CD14-positive monocyte (primary cell): ENCODE measurements around the gene KCNJ13. TPM values are rescaled to one million over a fixed set of nuclear protein-coding genes. Genes with fewer than 3 reads are reported as not detected.

ENCODE experiments used
- DNase-seq, 3 donors: peaks; one replicate each; pipeline ENCODE4 v3.0.0-alpha.2; 2011 to 2022
- H2AFZ ChIP-seq: 2 replicates; pipeline ENCODE4 v1.6.0; 2012; ENCODE audit warnings: mild to moderate bottlenecking, low read depth, low read length, inconsistent platforms; ENCODE audit not compliant: insufficient read depth, poor library complexity, severe bottlenecking
- H3K27ac ChIP-seq, 2 donors: 1 replicate in 1 of 2; 2 replicates in 1 of 2; pipeline ENCODE4 v1.5.1; 2012 to 2013; ENCODE audit warnings: low read length in 2 of 2, control low read depth in 1 of 2, inconsistent platforms in 1 of 2, low read depth in 1 of 2, mild to moderate bottlenecking in 1 of 2
- H3K27me3 ChIP-seq, 2 donors: one replicate each; pipeline versions ENCODE4 v1.6.0 to v1.6.1; 2011 to 2013; ENCODE audit warnings: low read length in 2 of 2; ENCODE audit not compliant: control insufficient read depth in 2 of 2, insufficient read depth in 2 of 2
- H3K36me3 ChIP-seq, 2 donors: replicated peaks in 1 of 2; 1 replicate in 1 of 2; 2 replicates in 1 of 2; pipeline versions ENCODE4 v1.5.1 to v1.6.1; 2012 to 2013; ENCODE audit warnings: low read length in 2 of 2, control low read depth in 1 of 2, inconsistent platforms in 1 of 2, mild to moderate bottlenecking in 1 of 2; ENCODE audit not compliant: insufficient read depth in 2 of 2, control insufficient read depth in 1 of 2
- H3K4me1 ChIP-seq, 2 donors: 1 replicate in 1 of 2; 2 replicates in 1 of 2; pipeline versions ENCODE4 v1.5.1 to v1.6.1; 2012 to 2013; ENCODE audit warnings: low read length in 2 of 2, control low read depth in 1 of 2, inconsistent platforms in 1 of 2, mild to moderate bottlenecking in 1 of 2, moderate library complexity in 1 of 2; ENCODE audit not compliant: insufficient read depth in 2 of 2, control insufficient read depth in 1 of 2
- H3K4me2 ChIP-seq: replicated peaks from 2 replicates; pipeline ENCODE3; 2012; ENCODE audit warnings: low read length, moderate library complexity, mild to moderate bottlenecking; ENCODE audit not compliant: poor library complexity, severe bottlenecking; ENCODE audit errors: extremely low read depth
- H3K4me3 ChIP-seq, 3 experiments: fragments of 200-600 bp in 1 of 3; sonication (generic) in 1 of 3; replicated peaks in 1 of 3; 1 replicate in 2 of 3; 2 replicates in 1 of 3; pipeline ENCODE4 v1.5.1; 2011 to 2013; ENCODE audit warnings: low read length in 3 of 3, mild to moderate bottlenecking in 3 of 3, control low read depth in 2 of 3, low read depth in 2 of 3, inconsistent platforms in 1 of 3, moderate library complexity in 1 of 3
- H3K79me2 ChIP-seq: 2 replicates; pipeline ENCODE4 v1.6.0; 2012; ENCODE audit warnings: mild to moderate bottlenecking, control low read depth, inconsistent platforms, low read length, moderate library complexity; ENCODE audit not compliant: insufficient read depth
- H3K9ac ChIP-seq: 2 replicates; pipeline ENCODE4 v1.6.0; 2017; ENCODE audit warnings: low read length, mild to moderate bottlenecking; ENCODE audit not compliant: insufficient read depth, poor library complexity, severe bottlenecking
- H3K9me3 ChIP-seq, 2 donors: replicated peaks in 1 of 2; 1 replicate in 1 of 2; 2 replicates in 1 of 2; pipeline versions ENCODE4 v1.5.1 to v1.6.1; 2012 to 2013; ENCODE audit warnings: low read length in 2 of 2, control low read depth in 1 of 2; ENCODE audit not compliant: control insufficient read depth in 1 of 2, insufficient read depth in 1 of 2
- H4K20me1 ChIP-seq: 2 replicates; pipeline ENCODE4 v1.6.0; 2012; ENCODE audit warnings: mild to moderate bottlenecking, low read length, control low read depth, moderate library complexity; ENCODE audit not compliant: insufficient read depth
- H3K27ac Mint-ChIP-seq, 7 donors: one replicate each; pipeline ENCODE4 v1.8.0; 2020; ENCODE audit warnings: mild to moderate bottlenecking in 7 of 7, mixed read lengths in 7 of 7, moderate library complexity in 6 of 7, inconsistent platforms in 2 of 7
- H3K27me3 Mint-ChIP-seq, 3 donors: one replicate each; pipeline ENCODE4 v1.8.0; 2021 to 2022; ENCODE audit warnings: low read depth in 3 of 3, mild to moderate bottlenecking in 3 of 3, mixed read lengths in 3 of 3, moderate library complexity in 3 of 3, inconsistent platforms in 1 of 3
- H3K36me3 Mint-ChIP-seq, 2 donors: one replicate each; pipeline ENCODE4 v1.8.0; 2020; ENCODE audit warnings: mixed read lengths in 2 of 2, inconsistent platforms in 1 of 2, mild to moderate bottlenecking in 1 of 2
- H3K4me1 Mint-ChIP-seq: one replicate; pipeline ENCODE4 v1.8.0; 2020; ENCODE audit warnings: mild to moderate bottlenecking, mixed read lengths
- H3K4me3 Mint-ChIP-seq, 2 donors: one replicate each; pipeline ENCODE4 v1.8.0; 2020; ENCODE audit warnings: mild to moderate bottlenecking in 2 of 2, mixed read lengths in 2 of 2, moderate library complexity in 1 of 2
- H3K9me3 Mint-ChIP-seq, 7 donors: one replicate each; pipeline ENCODE4 v1.8.0; 2020 to 2022; ENCODE audit warnings: mixed read lengths in 7 of 7, mild to moderate bottlenecking in 6 of 7, moderate library complexity in 6 of 7, inconsistent platforms in 2 of 7
- CTCF ChIP-seq: fragments of 200-600 bp; IDR thresholded peaks from one replicate; pipeline ENCODE4 v1.8.0; 2022; ENCODE audit warnings: antibody characterized with exemption, mild to moderate bottlenecking
- WGBS: methylation state at CpG from one replicate; pipeline ENCODE4 v1.1.5; 2013; ENCODE audit warnings: missing lambda C conversion rate; ENCODE audit not compliant: insufficient coverage; 5-methylcytosine and 5-hydroxymethylcytosine counted together
- intact Hi-C, 2 donors: fragments of 100-400 bp; cut with micrococcal nuclease; formaldehyde crosslinking; loops; one replicate each; pipeline versions ENCODE4 v1.15.0 to v1.15.1; 2023
- polyA plus RNA-seq, 3 donors: library from polyadenylated mRNA; depleted of rRNA in 1 of 3; unstranded in 2 of 3; stranded (reverse) in 1 of 3; fragments of 300-500 nt in 2 of 3; fragments of >200 nt in 1 of 3; fragmentation: Illumina TruSeq in 2 of 3; gene quantifications; 1 replicate in 2 of 3; 2 replicates in 1 of 3; pipeline ENCODE4 v1.2.3, GENCODE V29; 2012 to 2021

The KCNJ13 gene
- polyA plus RNA-seq, 3 donors: not detected

GRCh38 chr2:232802091-232802490 is 25.7 kb upstream of the KCNJ13 start:
- H3K4me2 ChIP-seq: no peak overlapping the region
- no peaks in the 10 kb centered on the region for H3K27me3 Mint-ChIP-seq
- no peak overlapping the region for H3K27ac Mint-ChIP-seq

GRCh38 chr2:232800166-232800565 is 23.8 kb upstream of the KCNJ13 start:
- H3K9me3 ChIP-seq: peaks cover 0 to 4% of the 10 kb centered on the region in 2 donors
- H4K20me1 ChIP-seq: peaks cover 4% of the 10 kb centered on the region
- peaks cover 38 to 89% of the 10 kb centered on the region in 2 donors for H3K36me3 ChIP-seq
- H3K79me2 ChIP-seq: peaks cover 4% of the 10 kb centered on the region
- H3K4me1 ChIP-seq: no peaks in the 10 kb centered on the region
- H2AFZ ChIP-seq: no peak overlapping the region
- Mint-ChIP-seq H3K4me1 (no peaks in the 10 kb centered on the region), H3K27ac (peak overlapping the region in 2 of 7 donors; percentile 41 to 43), H3K4me3 (no peak overlapping the region), H3K36me3 (peaks cover 68 to 84% of the 10 kb centered on the region in 2 donors), H3K27me3 (no peaks in the 10 kb centered on the region), H3K9me3 (peaks cover 0 to 9% (median 6%) of the 10 kb centered on the region in 7 donors)
- intact Hi-C loops: no loop called here
- no peaks in the 10 kb centered on the region for H3K27me3 ChIP-seq
- H3K27ac ChIP-seq: no peak overlapping the region
- TF ChIP-seq CTCF: no peak
- WGBS: no CpG with 5 or more reads among the region's 2 CpGs
- H3K4me3 ChIP-seq: no peak overlapping the region
- no peak overlapping the region for H3K9ac ChIP-seq
- no peak for DNase-seq
- no peak overlapping the region for H3K4me2 ChIP-seq

More at GRCh38 chr2:232802091-232802490, 25.7 kb upstream of the KCNJ13 start:
- peaks cover 0 to 9% (median 6%) of the 10 kb centered on the region in 7 donors for H3K9me3 Mint-ChIP-seq
- Histone ChIP-seq H3K9me3 (peaks cover 0 to 4% of the 10 kb centered on the region in 2 donors), H3K4me1 (no peaks in the 10 kb centered on the region), H4K20me1 (peaks cover 4% of the 10 kb centered on the region), H3K4me3 (no peak overlapping the region), H2AFZ (no peak overlapping the region), H3K9ac (no peak overlapping the region), H3K27ac (no peak overlapping the region), H3K36me3 (peaks cover 38 to 88% of the 10 kb centered on the region in 2 donors), H3K27me3 (no peaks in the 10 kb centered on the region), H3K79me2 (peaks cover 4% of the 10 kb centered on the region)
- H3K36me3 Mint-ChIP-seq: peaks cover 59 to 80% of the 10 kb centered on the region in 2 donors
- intact Hi-C loops: no loop called here
- H3K4me3 Mint-ChIP-seq: no peak overlapping the region
- no peaks in the 10 kb centered on the region for H3K4me1 Mint-ChIP-seq
- TF ChIP-seq CTCF: no peak
- DNase-seq: no peak
- no CpG with 5 or more reads among the region's 3 CpGs for WGBS
